NK-92 (cell line): ENCODE measurements around the gene TSEN34.
"Not testable (repeated sequence)": the region's sequence is repeated elsewhere in the genome, so short reads cannot be mapped to it uniquely, and the experiment has no call there.

ENCODE experiments used
- DNase-seq: peaks from one replicate; lab custom pipeline; 2025; ENCODE audit not compliant: unreplicated experiment; lab: John Stamatoyannopoulos, UW

TSEN34 gene

GRCh38 chr19:54207983-54208783 is 17.1 kb downstream of the TSEN34 start:
- no peak for DNase-seq

GRCh38 chr19:54208784-54209057 is 17.6 kb downstream of the TSEN34 start:
- DNase-seq, result no peak

GRCh38 chr19:54209058-54209810 is 18.1 kb downstream of the TSEN34 start:
- DNase-seq, result no peak

GRCh38 chr19:54209811-54210494 is 18.8 kb downstream of the TSEN34 start:
- no peak for DNase-seq

- no peak for DNase-seq
Measured at GRCh38 chr19:54211235-54211634, 20.1 kb downstream of the TSEN34 start.

- DNase-seq, result not testable (repeated sequence)
Measured at GRCh38 chr19:54214217-54214616, 23.1 kb downstream of the TSEN34 start.

- DNase-seq, result not testable (repeated sequence)
Measured at GRCh38 chr19:54214734-54215133, 23.6 kb downstream of the TSEN34 start.

- no peak for DNase-seq
Measured at GRCh38 chr19:54216869-54217268, 25.8 kb downstream of the TSEN34 start.

- not testable (repeated sequence) for DNase-seq
Measured at GRCh38 chr19:54217517-54218247, 26.6 kb downstream of the TSEN34 start.

- no peak for DNase-seq
Measured at GRCh38 chr19:54218259-54218658, 27.2 kb downstream of the TSEN34 start.

GRCh38 chr19:54218960-54219661 is 28.0 kb downstream of the TSEN34 start:
- DNase-seq, result no peak

- not testable (repeated sequence) for DNase-seq
Measured at GRCh38 chr19:54219702-54220101, 28.6 kb downstream of the TSEN34 start.

- not testable (repeated sequence) for DNase-seq
Measured at GRCh38 chr19:54221947-54222346, 30.8 kb downstream of the TSEN34 start.

GRCh38 chr19:54222474-54223276 is 31.6 kb downstream of the TSEN34 start, which contains the start of gene LILRB3:
TSS of gene LILRB3 (minus strand) at chr19:54223007. CDS start at chr19:54222976, 31 bp downstream.
- DNase-seq, result not testable (repeated sequence)

- DNase-seq, result not testable (repeated sequence)
Measured at GRCh38 chr19:54223277-54223936, 32.3 kb downstream of the TSEN34 start.

GRCh38 chr19:54223937-54224281 is 32.8 kb downstream of the TSEN34 start:
- DNase-seq, result not testable (repeated sequence)

- not testable (repeated sequence) for DNase-seq
Measured at GRCh38 chr19:54224619-54225018, 33.5 kb downstream of the TSEN34 start.

- no peak for DNase-seq
Measured at GRCh38 chr19:54229146-54229545, 38.0 kb downstream of the TSEN34 start.

GRCh38 chr19:54230031-54230430 is 38.9 kb downstream of the TSEN34 start:
- DNase-seq, result no peak
